GM12891 (cell line): ENCODE results near the gene METTL9.

Experiments
- POLR2AphosphoS5 ChIP-seq: IDR thresholded peaks from 2 replicates; pipeline ENCODE4 v1.6.1; 2011; ENCODE audit warnings: low read depth, low read length, control low read depth
- SPI1 ChIP-seq: IDR thresholded peaks from 2 replicates; pipeline ENCODE4 v1.6.1; 2011; ENCODE audit warnings: low read depth, low read length, control low read depth
- TAF1 ChIP-seq: IDR thresholded peaks from 2 replicates; pipeline ENCODE4 v1.6.1; 2011; ENCODE audit warnings: low read depth, low read length, control low read depth

- TF ChIP-seq SPI1 = peak; percentile 87
- TF ChIP-seq POLR2AphosphoS5 = no peak
- no peak for TF ChIP-seq TAF1
Observed at GRCh38 chr16:21645261-21645721, 45.9 kb downstream of the METTL9 start.
